Progenitor cell of endocrine pancreas (in vitro differentiated cells): ENCODE results near the gene SLC13A4. TPM values are rescaled to one million over a fixed set of nuclear protein-coding genes. Genes with fewer than 3 reads are reported as not detected.

Source experiments
- DNase-seq: peaks from one replicate; pipeline ENCODE4 v3.0.0; 2021; ENCODE audit warnings: low spot score; ENCODE audit not compliant: unreplicated experiment
- H3K27ac Mint-ChIP-seq: 2 replicates; pipeline ENCODE4 v1.8.0; 2021; ENCODE audit warnings: mild to moderate bottlenecking, moderate library complexity, mixed read lengths
- H3K27me3 Mint-ChIP-seq: 2 replicates; pipeline ENCODE4 v1.8.0; 2021; ENCODE audit warnings: mixed read lengths
- H3K36me3 Mint-ChIP-seq: 2 replicates; pipeline ENCODE4 v1.8.0; 2022; ENCODE audit warnings: mixed read lengths; ENCODE audit not compliant: insufficient read depth
- H3K4me1 Mint-ChIP-seq: 2 replicates; pipeline ENCODE4 v1.8.0; 2021; ENCODE audit warnings: low read depth, mixed read lengths
- H3K4me3 Mint-ChIP-seq: 2 replicates; pipeline ENCODE4 v1.8.0; 2021; ENCODE audit warnings: low read depth, mild to moderate bottlenecking, moderate library complexity, mixed read lengths
- H3K9me3 Mint-ChIP-seq: 2 replicates; pipeline ENCODE4 v1.8.0; 2021; ENCODE audit warnings: low read depth, mixed read lengths
- total RNA-seq: library from RNA; stranded (reverse); gene quantifications from 2 replicates; pipeline ENCODE4 v1.2.1, GENCODE V29; 2021
- TF ChIP-seq, protein P1 (sequence below): fragments of 200-600 bp; sonication (generic); IDR thresholded peaks from one replicate; pipeline ENCODE4 v1.5.0; 2021; ENCODE audit warnings: antibody characterized with exemption, mild to moderate bottlenecking; ENCODE audit not compliant: unreplicated experiment

The SLC13A4 gene
- total RNA-seq, 1 donor from 2014 or later: 0.22 TPM

DNA sequence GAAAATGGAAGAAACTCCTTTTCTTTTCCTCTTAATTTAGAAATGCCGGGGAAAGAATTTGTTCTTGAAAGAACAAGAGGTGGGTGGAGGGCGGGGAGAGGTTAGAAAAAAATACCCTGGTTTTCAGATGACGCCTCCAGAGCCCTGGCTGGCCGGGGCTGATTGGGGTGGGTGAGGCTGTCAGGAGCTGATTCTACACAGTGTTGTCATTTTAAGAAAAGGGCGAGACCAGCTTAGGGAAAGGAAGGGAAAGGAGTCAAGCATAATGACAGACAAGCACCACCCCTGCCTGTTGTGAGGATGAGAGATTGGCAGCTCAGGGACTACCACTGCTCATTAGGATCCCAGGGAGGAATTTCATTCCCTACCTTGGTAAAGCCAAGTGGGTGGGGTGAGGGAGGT, 30.5 kb upstream of the SLC13A4 start:
- H3K4me3 Mint-ChIP-seq: no peak overlapping the region
- no peaks in the 10 kb centered on the region for H3K9me3 Mint-ChIP-seq
- no peaks in the 10 kb centered on the region for H3K27me3 Mint-ChIP-seq
- peaks cover 3% of the 10 kb centered on the region for H3K4me1 Mint-ChIP-seq
- TF ChIP-seq, protein P1, sequence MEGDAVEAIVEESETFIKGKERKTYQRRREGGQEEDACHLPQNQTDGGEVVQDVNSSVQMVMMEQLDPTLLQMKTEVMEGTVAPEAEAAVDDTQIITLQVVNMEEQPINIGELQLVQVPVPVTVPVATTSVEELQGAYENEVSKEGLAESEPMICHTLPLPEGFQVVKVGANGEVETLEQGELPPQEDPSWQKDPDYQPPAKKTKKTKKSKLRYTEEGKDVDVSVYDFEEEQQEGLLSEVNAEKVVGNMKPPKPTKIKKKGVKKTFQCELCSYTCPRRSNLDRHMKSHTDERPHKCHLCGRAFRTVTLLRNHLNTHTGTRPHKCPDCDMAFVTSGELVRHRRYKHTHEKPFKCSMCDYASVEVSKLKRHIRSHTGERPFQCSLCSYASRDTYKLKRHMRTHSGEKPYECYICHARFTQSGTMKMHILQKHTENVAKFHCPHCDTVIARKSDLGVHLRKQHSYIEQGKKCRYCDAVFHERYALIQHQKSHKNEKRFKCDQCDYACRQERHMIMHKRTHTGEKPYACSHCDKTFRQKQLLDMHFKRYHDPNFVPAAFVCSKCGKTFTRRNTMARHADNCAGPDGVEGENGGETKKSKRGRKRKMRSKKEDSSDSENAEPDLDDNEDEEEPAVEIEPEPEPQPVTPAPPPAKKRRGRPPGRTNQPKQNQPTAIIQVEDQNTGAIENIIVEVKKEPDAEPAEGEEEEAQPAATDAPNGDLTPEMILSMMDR: no peak
- peak overlapping the region; percentile 73 for H3K27ac Mint-ChIP-seq
- no peak for DNase-seq
- H3K36me3 Mint-ChIP-seq: no peaks in the 10 kb centered on the region

GRCh38 chr7:135757719-135758411, 29.9 kb upstream of the SLC13A4 start:
- Mint-ChIP-seq H3K9me3 (no peaks in the 10 kb centered on the region), H3K4me1 (peaks cover 3% of the 10 kb centered on the region), H3K4me3 (no peak overlapping the region), H3K27me3 (no peaks in the 10 kb centered on the region), H3K27ac (no peak overlapping the region), H3K36me3 (no peaks in the 10 kb centered on the region)
- no peak for DNase-seq
- TF ChIP-seq, protein P1: no peak

DNA sequence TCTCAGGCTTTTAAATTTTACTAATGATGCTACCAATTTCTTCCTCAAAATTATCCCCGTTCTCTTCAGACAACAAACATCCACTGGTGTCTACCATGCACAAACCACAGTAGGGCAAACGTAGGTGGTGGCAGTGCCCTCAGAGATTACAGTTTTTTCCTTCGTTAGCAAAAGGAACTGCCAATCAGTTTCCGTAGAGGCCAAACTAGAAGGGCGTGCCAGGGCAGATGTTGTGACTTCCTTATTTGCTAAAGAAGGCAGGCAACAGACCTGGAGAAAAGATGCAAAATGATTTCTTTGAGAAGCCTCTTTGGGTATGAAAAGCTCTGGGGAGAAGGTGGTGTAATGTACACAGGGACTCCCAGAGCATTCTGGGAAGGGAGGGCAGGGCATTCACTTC, 28.2 kb upstream of the SLC13A4 start:
- Mint-ChIP-seq H3K36me3 (no peaks in the 10 kb centered on the region), H3K27ac (no peak overlapping the region), H3K4me1 (peaks cover 3% of the 10 kb centered on the region), H3K27me3 (no peaks in the 10 kb centered on the region), H3K9me3 (no peaks in the 10 kb centered on the region), H3K4me3 (no peak overlapping the region)
- no peak for DNase-seq
- TF ChIP-seq, protein P1: no peak

DNA sequence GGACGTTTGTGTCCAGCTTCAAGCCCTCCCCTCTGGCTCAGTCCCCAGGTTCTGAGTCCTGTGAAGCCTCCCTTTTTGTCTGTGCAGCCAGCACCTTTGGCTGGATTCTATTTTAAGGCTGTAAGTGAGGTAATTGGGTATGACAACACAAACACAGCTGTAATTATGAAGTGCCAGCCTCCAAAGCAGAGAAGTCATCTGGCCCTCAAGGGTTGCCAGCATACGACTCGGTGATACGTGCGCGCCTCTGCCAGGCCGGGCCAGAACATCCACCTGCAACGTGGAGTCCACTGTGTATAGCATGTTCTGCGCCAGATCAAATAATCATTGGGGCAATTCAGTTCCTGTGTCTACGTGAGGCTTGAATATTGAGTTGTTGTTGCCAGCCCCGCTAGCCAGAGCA, 27.4 kb upstream of the SLC13A4 start:
- no peaks in the 10 kb centered on the region for H3K36me3 Mint-ChIP-seq
- peaks cover 3% of the 10 kb centered on the region for H3K4me1 Mint-ChIP-seq
- TF ChIP-seq, protein P1: no peak
- no peak overlapping the region for H3K4me3 Mint-ChIP-seq
- DNase-seq: no peak
- H3K27ac Mint-ChIP-seq: no peak overlapping the region
- no peaks in the 10 kb centered on the region for H3K27me3 Mint-ChIP-seq
- H3K9me3 Mint-ChIP-seq: no peaks in the 10 kb centered on the region

- no peak overlapping the region for H3K4me3 Mint-ChIP-seq
- H3K4me1 Mint-ChIP-seq: no peaks in the 10 kb centered on the region
- H3K27me3 Mint-ChIP-seq: no peaks in the 10 kb centered on the region
- TF ChIP-seq, protein P1: no peak
- no peak overlapping the region for H3K27ac Mint-ChIP-seq
- H3K36me3 Mint-ChIP-seq: no peaks in the 10 kb centered on the region
- H3K9me3 Mint-ChIP-seq: no peaks in the 10 kb centered on the region
- DNase-seq: no peak
Measured at GRCh38 chr7:135753616-135754413, 25.8 kb upstream of the SLC13A4 start.
